ENCODE measurements around the gene ZNF585A.
"Not testable (repeated sequence)": the region's sequence is repeated elsewhere in the genome, so short reads cannot be mapped to it uniquely, and the experiment has no call there.

The ZNF585A gene

GRCh38 chr19:37172368-37173366, at the start of gene ZNF585A:
TSS of gene ZNF585A (minus strand) at chr19:37172695. CDS start at chr19:37169910, 2,785 bp downstream.
- DNase-seq: peak; percentile 95

- DNase-seq: no peak
These were observed 48.6 kb upstream of the ZNF585A start for GRCh38 chr19:37221136-37221535.

- no peak for DNase-seq
These were observed 47.9 kb upstream of the ZNF585A start for GRCh38 chr19:37220383-37220782.

- DNase-seq: no peak
These were observed 46.1 kb upstream of the ZNF585A start for GRCh38 chr19:37218592-37218935.

GRCh38 chr19:37217775-37218591, 45.5 kb upstream of the ZNF585A start, which contains the start of gene ZNF383:
TSS of gene ZNF383 (plus strand) at chr19:37218214. CDS start at chr19:37230454, 12,240 bp downstream.
- peak; percentile 82 for DNase-seq

GRCh38 chr19:37217480-37217774, 44.9 kb upstream of the ZNF585A start:
- no peak for DNase-seq

GRCh38 chr19:37197768-37198167, 25.3 kb upstream of the ZNF585A start:
- DNase-seq: no peak

- DNase-seq: not testable (repeated sequence)
These were observed 24.6 kb upstream of the ZNF585A start for GRCh38 chr19:37197115-37197514.

GRCh38 chr19:37195248-37195647, 22.8 kb upstream of the ZNF585A start:
- not testable (repeated sequence) for DNase-seq

GRCh38 chr19:37186071-37186470, 13.6 kb upstream of the ZNF585A start:
- DNase-seq: not testable (repeated sequence)

GRCh38 chr19:37165635-37166034, 6.9 kb downstream of the ZNF585A start:
- DNase-seq: no peak

GRCh38 chr19:37160153-37160552, 12.3 kb downstream of the ZNF585A start:
- DNase-seq: no peak

- DNase-seq: no peak
These were observed 24.3 kb downstream of the ZNF585A start for GRCh38 chr19:37148214-37148613.

- DNase-seq: no peak
These were observed 36.4 kb downstream of the ZNF585A start for GRCh38 chr19:37136111-37136510.

GRCh38 chr19:37128821-37129177, 43.7 kb downstream of the ZNF585A start:
- no peak for DNase-seq

GRCh38 chr19:37127999-37128820, 44.3 kb downstream of the ZNF585A start:
- DNase-seq: no peak

- not testable (repeated sequence) for DNase-seq
These were observed 50.4 kb downstream of the ZNF585A start for GRCh38 chr19:37122093-37122492.

- DNase-seq: no peak
These were observed 58.5 kb downstream of the ZNF585A start for GRCh38 chr19:37114001-37114400.

- not testable (repeated sequence) for DNase-seq
These were observed 60.7 kb downstream of the ZNF585A start for GRCh38 chr19:37111753-37112152.

- not testable (repeated sequence) for DNase-seq
These were observed 68.4 kb downstream of the ZNF585A start for GRCh38 chr19:37104135-37104534.

GRCh38 chr19:37098570-37098969, 73.9 kb downstream of the ZNF585A start:
- no peak for DNase-seq

GRCh38 chr19:37095859-37096258, 76.6 kb downstream of the ZNF585A start:
- no peak for DNase-seq

Data from CD4-positive, alpha-beta T cell treated with Interleukin-15 for 1 hour (primary cell).